Stimulated activated CD8-positive, alpha-beta memory T cell treated with anti-CD3 and anti-CD28 coated beads, Interleukin-4, amount 100 ng/mL, for 4 hours (primary cell): ENCODE data around the gene SPPL2A.
"Not testable (repeated sequence)": the region's sequence is repeated elsewhere in the genome, so short reads cannot be mapped to it uniquely, and the experiment has no call there.

ENCODE experiments used
- DNase-seq, 2 donors: peaks; one replicate each; pipeline ENCODE4 v3.0.0-alpha.2; 2020; ENCODE audit warnings: low read depth in 2 of 2, low spot score in 1 of 2

The SPPL2A gene

GRCh38 chr15:50765195-50765967, at the start of gene SPPL2A:
SPPL2A (minus strand) TSS chr15:50765706; CDS start chr15:50765533, 173 bp downstream.
- DNase-seq, result peak; percentile 56 to 76

- DNase-seq, result no peak
Measured at GRCh38 chr15:50814634-50815033, 49.1 kb upstream of the SPPL2A start.

GRCh38 chr15:50813865-50814264, 48.4 kb upstream of the SPPL2A start:
- no peak for DNase-seq

GRCh38 chr15:50813089-50813488, 47.6 kb upstream of the SPPL2A start:
- no peak for DNase-seq

GRCh38 chr15:50812181-50812506, 46.6 kb upstream of the SPPL2A start:
- not testable (repeated sequence) for DNase-seq

- DNase-seq, result not testable (repeated sequence)
Measured at GRCh38 chr15:50811461-50812180, 46.1 kb upstream of the SPPL2A start.

- no peak for DNase-seq
Measured at GRCh38 chr15:50810128-50810527, 44.6 kb upstream of the SPPL2A start.

- no peak for DNase-seq
Measured at GRCh38 chr15:50808728-50809127, 43.2 kb upstream of the SPPL2A start.

- no peak for DNase-seq
Measured at GRCh38 chr15:50803479-50804180, 38.1 kb upstream of the SPPL2A start.

- no peak for DNase-seq
Measured at GRCh38 chr15:50800715-50801114, 35.2 kb upstream of the SPPL2A start.

- no peak for DNase-seq
Measured at GRCh38 chr15:50798684-50799083, 33.2 kb upstream of the SPPL2A start.

- DNase-seq, result no peak
Measured at GRCh38 chr15:50797926-50798325, 32.4 kb upstream of the SPPL2A start.

GRCh38 chr15:50791486-50791885, 26.0 kb upstream of the SPPL2A start:
- no peak for DNase-seq

- DNase-seq, result no peak
Measured at GRCh38 chr15:50790778-50791453, 25.4 kb upstream of the SPPL2A start.

GRCh38 chr15:50786871-50787270, 21.4 kb upstream of the SPPL2A start:
- no peak for DNase-seq

- DNase-seq, result no peak
Measured at GRCh38 chr15:50786438-50786837, 20.9 kb upstream of the SPPL2A start.

GRCh38 chr15:50783895-50784294, 18.4 kb upstream of the SPPL2A start:
- DNase-seq, result no peak

- no peak for DNase-seq
Measured at GRCh38 chr15:50783411-50783810, 17.9 kb upstream of the SPPL2A start.

- DNase-seq, result no peak
Measured at GRCh38 chr15:50778086-50778485, 12.6 kb upstream of the SPPL2A start.

- DNase-seq, result no peak
Measured at GRCh38 chr15:50777042-50777441, 11.5 kb upstream of the SPPL2A start.

GRCh38 chr15:50774450-50774849, 8.9 kb upstream of the SPPL2A start:
- DNase-seq, result no peak
